T-helper 22 cell (primary cell): ENCODE data around the gene EIF1AD.

Experiments
- DNase-seq: peaks from one replicate; pipeline ENCODE4 v3.0.0-alpha.2; 2020; ENCODE audit warnings: low read depth

EIF1AD gene

GRCh38 chr11:66004186-66004585 lies 2.2 kb upstream of the EIF1AD start:
- no peak for DNase-seq

DNA sequence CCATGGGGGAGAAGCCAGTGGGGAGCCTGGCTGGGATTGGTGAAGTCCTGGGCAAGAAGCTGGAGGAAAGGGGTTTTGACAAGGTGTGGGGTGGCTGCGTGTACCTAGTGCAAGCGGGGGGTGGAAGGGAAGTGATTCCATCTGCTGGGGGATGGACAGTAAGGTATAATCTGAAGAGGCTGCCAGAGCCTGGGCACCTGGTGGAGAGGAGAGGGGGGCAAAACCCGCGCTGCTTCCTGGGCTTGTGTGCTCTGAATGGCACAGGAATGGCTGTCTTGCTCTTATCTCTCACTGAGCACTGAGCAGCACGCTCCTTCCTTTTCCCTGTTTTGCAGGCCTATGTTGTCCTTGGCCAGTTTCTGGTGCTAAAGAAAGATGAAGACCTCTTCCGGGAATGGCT lies 1.3 kb upstream of the EIF1AD start:
- no peak for DNase-seq

DNA sequence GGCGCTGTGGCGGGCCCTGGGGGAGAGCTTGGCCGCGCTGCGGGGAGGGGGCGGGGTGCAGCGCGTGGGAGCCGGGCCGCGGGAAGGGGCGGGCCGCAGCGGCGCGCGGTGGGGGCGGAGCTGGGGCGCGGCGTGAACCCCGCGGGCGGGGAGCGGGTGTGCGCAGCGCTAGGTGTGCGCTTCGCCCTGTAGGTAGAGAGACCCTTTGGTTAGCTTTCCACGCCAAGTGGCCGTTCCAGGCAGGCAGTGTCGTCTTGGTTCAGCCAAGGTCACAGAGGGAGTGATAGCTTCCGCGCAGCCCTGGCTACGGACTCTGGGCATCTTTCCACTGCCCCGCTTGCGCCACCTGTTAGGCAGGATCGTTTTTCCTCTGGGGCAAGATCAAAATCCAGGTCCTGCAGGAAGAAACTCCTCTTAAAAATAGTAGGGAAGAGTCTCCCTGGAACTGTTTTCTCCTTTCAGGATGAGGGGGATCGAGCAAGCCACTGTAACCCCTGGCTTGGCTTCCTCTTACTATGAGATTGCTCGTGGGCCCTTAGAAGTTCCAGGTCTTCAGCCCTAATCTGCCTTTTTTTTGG lies 780 bp upstream of the EIF1AD start:
- no peak for DNase-seq

DNA sequence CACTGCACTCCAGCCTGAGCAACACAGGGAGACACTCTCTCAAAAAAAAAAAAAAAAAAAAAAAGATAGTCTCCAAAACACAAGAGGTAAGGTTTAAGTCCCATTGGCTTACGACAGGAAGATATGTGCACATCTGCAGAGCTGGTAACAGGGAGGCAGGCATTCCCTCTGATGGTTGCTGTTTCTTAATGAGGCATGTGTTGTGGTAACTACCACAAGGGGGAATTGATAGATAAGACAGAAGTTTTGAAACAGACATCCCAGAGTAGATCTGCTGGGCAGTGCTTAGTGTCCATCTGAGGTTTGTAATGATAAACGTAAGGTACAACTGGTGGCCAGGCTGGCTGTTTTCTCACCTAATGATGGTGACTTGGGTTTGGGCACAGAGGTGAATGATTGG lies 4.7 kb downstream of the EIF1AD start:
- no peak for DNase-seq

DNA sequence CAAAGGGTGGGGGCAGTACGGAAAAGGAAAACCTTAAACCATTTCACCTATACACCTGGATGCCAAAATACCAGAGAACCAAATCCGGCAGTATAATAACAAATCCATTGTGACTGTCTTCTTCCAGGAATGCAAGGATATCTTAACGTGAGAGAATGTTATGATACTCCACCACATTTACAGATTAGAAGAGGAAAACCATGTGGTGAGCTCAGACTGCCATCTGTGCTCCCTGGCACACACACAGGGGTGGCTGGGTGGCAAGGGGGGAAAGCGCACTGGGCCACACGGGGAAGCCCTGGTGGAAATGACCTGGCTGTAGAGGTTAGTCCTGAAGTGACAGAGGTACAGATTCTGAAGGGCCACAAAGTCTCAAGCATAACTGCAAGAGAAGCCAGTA lies 9.9 kb downstream of the EIF1AD start:
- no peak for DNase-seq

DNA sequence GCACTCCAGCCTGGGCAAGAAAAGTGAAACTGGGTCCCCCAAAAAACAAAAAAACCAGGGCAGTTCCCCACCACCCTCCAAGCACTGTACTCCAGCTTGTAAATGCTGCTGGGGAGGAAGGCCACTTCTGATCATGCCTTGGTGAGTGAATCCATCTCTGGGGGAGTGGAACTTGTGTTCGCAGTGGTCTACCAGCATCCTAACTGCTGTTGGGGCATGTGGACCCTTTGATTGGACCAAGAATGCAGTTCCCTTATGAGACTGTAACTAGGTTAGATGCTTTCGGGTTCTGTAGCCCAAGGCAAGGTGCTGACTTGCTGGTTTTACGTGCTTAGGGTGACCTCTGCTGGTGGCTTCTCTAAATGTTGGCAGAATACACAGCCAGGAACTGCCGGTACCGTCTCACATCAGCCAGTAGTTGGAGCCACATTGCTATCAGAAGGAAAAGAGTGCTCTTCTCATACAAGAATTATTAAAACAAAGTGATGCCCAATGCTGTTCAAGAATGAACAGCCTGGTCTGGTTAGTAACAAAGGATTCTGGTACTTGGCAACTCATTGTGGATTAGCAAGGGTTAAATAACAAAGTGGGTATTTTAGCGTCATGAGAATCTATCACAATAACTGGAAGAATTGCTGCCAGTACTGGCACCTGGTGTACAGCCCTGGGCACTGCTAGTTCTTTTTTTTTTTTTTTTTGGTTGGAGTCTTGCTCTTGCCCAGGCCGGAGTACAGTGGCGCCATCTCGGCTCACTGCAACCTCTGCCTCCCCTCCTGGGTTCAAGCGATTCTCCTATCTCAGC lies 13.0 kb downstream of the EIF1AD start:
- peak; percentile 76 for DNase-seq

DNA sequence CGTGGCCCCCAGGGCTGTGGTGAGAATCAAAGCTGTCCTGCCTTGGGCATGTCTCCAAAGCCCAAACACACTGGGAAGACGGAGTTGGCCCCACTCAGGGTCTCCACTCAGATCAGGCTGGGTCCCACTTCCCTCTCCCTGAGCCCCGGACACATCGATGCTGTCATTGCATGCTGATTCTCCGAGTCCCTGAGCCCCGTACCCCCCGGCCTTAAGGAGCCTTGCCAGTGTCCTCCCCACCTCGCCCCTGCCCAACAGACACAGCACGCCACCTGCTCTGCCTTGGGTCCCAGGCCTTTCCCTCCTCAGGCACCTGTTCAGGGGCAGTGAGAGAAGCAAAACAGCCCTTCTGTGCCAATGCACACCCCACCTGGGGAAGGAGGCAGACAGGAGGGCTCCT lies 14.6 kb downstream of the EIF1AD start:
- no peak for DNase-seq

DNA sequence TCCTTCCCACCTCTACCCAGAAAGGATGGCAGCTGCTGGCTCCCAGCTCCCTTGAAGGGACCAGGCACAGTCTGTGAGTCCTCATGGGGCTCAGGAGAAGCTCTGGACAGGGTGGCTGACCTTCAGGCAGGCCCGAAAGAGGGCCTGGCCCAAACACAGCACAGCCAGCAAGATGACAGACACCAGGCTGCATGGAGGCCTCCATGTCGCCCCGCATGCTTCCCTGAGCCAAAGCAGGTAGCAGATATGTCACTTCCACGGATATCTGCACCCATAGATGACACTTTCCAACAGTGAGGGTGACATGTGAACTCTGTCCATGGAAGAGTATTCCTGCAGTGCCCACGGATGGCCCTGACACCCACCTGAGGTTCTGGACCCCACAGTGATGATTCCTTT lies 18.4 kb downstream of the EIF1AD start:
- no peak for DNase-seq

- no peak for DNase-seq
Observed at GRCh38 chr11:65982824-65983588, 19.0 kb downstream of the EIF1AD start.

- DNase-seq, result no peak
Observed at GRCh38 chr11:65981972-65982823, 19.8 kb downstream of the EIF1AD start.

- DNase-seq, result no peak
Observed at GRCh38 chr11:65981101-65981740, 20.7 kb downstream of the EIF1AD start.

- DNase-seq, result no peak
Observed at GRCh38 chr11:65979261-65979759, 22.6 kb downstream of the EIF1AD start.

- DNase-seq, result no peak
Observed at GRCh38 chr11:65978391-65979238, 23.3 kb downstream of the EIF1AD start.

GRCh38 chr11:65977621-65978390 lies 24.2 kb downstream of the EIF1AD start:
- no peak for DNase-seq

GRCh38 chr11:65976216-65977176 lies 25.5 kb downstream of the EIF1AD start:
- DNase-seq, result no peak

GRCh38 chr11:65975771-65976170 lies 26.2 kb downstream of the EIF1AD start:
- no peak for DNase-seq

DNA sequence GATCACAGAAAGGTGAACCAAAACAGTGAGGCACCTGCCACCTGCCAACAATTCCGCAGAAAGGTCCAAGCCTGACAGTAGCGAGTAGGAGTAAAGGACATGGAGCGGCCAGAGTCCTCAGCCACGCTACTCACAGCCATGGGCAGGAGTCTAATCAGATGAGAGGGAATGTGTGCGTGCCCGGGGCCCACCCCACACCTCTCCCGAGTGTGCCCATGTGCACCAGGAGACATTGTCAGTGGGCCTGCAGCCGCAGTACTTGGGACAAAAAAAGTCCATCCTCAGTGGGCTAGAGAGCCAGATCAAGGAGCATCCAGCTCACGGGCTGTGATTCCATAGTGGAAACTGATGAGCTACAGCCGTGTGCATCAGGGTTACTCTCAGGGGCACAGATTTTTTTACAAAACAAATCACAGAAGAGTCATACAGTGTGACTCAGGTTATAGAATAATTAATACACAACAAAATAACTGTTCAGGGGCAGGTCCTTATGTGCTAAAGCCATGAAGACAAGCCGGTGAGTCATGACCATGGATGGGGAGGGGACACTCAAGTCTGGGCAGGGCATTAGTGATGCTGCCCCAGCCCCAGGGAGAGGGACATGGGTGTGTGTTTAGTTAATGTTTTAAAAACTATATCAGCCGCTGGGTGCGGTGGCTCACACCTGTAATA lies 28.4 kb downstream of the EIF1AD start:
- DNase-seq, result no peak

DNA sequence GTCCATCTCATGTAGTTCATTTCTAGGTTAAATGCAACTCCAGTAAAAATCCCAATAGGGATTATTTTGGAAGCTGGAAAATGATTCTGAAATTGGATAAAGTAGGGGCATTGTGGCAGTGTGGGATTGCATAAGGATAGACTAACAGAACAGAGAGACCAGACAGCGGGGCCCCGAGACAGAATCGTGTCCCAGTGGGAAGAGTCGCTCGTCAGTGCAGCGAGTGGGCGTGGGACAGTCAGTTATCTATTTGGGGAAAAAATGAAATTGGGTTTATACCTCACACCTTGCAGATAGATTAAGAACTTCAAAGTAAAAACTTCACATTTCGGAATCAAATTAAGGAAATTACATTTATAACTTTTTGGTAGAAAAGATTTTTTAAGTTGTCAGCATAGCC lies 29.8 kb downstream of the EIF1AD start:
- no peak for DNase-seq
